Measurements from ENCODE around the gene DNAJB5. TPM values are rescaled to one million over a fixed set of nuclear protein-coding genes. Genes with fewer than 3 reads are reported as not detected.
"Not testable (repeated sequence)": the region's sequence is repeated elsewhere in the genome, so short reads cannot be mapped to it uniquely, and the experiment has no call there.

The DNAJB5 gene
- total RNA-seq: 10 to 100 TPM in 1 of 2 donors, 1 to 10 TPM in 1; 9.9 to 10.6 TPM

DNA sequence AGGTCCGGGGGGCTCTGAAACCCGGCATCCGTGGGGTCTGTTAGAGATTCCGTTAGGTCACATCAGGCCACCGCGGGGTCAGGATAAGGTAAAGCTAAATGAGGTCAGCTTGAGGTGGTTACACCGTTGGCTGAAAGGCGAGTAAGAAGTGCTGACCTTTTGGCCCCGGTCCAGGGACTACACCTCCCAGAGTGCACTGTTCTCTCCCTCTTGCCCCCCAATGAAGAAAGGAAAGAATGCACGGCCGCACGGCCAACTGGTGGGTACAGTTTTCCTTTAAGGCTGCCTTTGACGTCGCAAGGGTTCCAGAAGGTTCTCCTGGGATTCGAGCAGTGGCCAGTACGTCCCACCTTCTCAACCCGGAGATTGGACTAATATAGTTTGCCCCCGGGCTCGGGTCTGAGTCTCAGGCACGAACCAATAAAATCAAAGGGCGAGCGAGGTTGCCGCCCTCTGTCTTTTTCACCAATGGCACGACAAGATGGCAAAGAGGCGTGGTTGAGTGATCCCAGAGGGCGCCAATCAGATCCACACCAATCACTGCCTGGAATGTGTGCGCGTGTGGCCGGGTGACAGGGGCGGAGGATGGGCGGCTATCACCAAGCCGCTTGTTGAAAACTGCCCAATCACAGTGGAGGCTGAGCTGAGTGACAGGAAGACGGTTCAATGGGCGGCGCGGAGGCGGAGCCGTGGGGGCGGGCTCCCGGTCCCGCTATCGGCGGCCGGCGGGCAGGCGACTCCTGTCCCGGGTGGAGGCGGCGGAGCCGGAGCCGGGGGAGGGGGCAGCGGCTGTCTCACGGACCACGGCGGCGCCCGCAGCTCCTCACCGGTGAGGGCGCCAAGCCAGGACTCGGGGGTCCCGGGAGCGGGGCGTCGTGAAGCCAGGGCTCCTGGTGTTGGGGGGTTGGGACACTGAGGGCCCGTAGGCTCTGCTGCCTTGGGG is at the start of gene DNAJB5:
Gene DNAJB5, plus strand, starts transcription at position 743 of the 943 bp plus-strand sequence. CDS start 886 bp downstream, outside the sequence.
- peak; percentile 91 for ATAC-seq (replicated peaks in 1 of 2)
- Mint-ChIP-seq H3K27ac (peak within 1 kb of the TSS; percentile 91), H3K4me3 (peak within 1 kb of the TSS; percentile 81 to 94), H3K9me3 (no peaks in the 10 kb centered on the region), H3K4me1 (ENCODE audit: low read depth) (peaks cover 93% of the 10 kb centered on the region), H3K36me3 (ENCODE audit: insufficient read depth in 2 of 2) (peaks cover 1 to 2% of the 10 kb centered on the region in 2 donors), H3K27me3 (ENCODE audit: low read depth) (no peaks in the 10 kb centered on the region)
- peak; percentile 98 for DNase-seq

DNA sequence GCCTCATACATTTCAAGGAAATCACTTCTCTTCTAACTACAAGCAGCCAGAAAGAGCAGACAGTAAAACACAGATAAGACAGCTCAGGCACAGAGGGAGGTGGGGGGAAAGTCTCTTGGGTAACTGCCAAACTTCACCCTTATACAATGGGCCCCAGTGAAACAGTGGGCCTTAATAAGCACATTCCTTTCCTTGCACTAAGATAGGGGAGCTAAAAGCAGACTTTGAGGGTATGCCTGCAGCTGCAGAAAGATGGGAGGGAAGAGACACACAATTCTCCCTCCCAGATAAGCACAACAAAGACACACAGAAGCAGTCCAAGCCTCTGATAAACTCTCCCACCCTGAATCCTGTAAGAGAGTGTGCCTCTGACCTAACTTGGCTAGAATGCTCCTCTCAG is 49.6 kb upstream of the DNAJB5 start:
- not testable (repeated sequence) for H3K27ac Mint-ChIP-seq; H3K9me3 Mint-ChIP-seq; H3K4me3 Mint-ChIP-seq; DNase-seq; ATAC-seq (replicated peaks in 1 of 2); H3K4me1 Mint-ChIP-seq (ENCODE audit: low read depth); H3K36me3 Mint-ChIP-seq (ENCODE audit: insufficient read depth in 2 of 2)
- peaks cover 14% of the 10 kb centered on the region for H3K27me3 Mint-ChIP-seq (ENCODE audit: low read depth)

DNA sequence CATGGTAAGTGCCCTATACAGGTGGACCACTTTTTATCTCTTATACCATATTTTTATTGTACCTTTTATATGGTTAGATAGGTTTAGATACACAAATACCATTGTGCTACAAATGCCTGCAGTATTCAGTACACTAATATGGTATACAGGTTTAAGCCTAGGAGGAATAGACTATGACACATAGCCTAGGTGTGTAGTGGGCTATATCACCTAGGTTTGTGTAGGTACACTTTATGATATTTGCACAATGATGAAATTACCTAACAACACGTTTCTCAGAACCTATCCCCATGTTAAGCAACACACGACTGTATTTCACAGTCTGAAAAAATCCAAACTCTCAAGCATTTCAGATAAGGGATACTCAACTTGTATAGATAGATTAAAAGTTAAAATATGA is 41.1 kb upstream of the DNAJB5 start:
- Mint-ChIP-seq H3K4me1 (ENCODE audit: low read depth) (no peaks in the 10 kb centered on the region), H3K9me3 (no peaks in the 10 kb centered on the region), H3K4me3 (no peak overlapping the region), H3K36me3 (ENCODE audit: insufficient read depth in 2 of 2) (no peaks in the 10 kb centered on the region), H3K27me3 (ENCODE audit: low read depth) (peaks cover 35% of the 10 kb centered on the region), H3K27ac (no peak overlapping the region)
- DNase-seq: no peak
- ATAC-seq (replicated peaks in 1 of 2): no peak

DNA sequence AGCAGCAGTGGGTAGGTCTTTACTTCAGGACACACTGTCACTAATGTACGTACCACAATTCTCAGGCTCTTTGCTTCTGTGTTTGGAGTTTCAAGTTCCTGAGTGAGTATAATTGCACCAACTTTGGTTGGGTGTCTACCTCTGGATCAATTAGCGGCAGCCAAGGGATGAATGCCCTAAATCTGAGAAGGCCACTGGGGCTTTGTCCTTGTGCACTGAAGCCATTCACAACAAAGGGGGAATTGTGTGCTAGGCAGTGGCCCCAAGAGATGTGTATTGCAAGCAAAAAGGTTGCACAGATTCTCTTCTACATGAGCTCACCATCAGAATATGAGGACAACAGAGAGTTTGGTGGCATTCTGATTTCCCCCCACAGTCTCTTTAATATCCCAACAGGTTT is 35.3 kb upstream of the DNAJB5 start:
- H3K4me3 Mint-ChIP-seq: no peak overlapping the region
- DNase-seq (no peak), ATAC-seq (replicated peaks in 1 of 2) (no peak)
- no peaks in the 10 kb centered on the region for H3K9me3 Mint-ChIP-seq
- H3K27me3 Mint-ChIP-seq (ENCODE audit: low read depth): peaks cover 52% of the 10 kb centered on the region
- H3K27ac Mint-ChIP-seq: no peak overlapping the region
- peaks cover 5% of the 10 kb centered on the region for H3K4me1 Mint-ChIP-seq (ENCODE audit: low read depth)
- no peaks in the 10 kb centered on the region for H3K36me3 Mint-ChIP-seq (ENCODE audit: insufficient read depth in 2 of 2)

DNA sequence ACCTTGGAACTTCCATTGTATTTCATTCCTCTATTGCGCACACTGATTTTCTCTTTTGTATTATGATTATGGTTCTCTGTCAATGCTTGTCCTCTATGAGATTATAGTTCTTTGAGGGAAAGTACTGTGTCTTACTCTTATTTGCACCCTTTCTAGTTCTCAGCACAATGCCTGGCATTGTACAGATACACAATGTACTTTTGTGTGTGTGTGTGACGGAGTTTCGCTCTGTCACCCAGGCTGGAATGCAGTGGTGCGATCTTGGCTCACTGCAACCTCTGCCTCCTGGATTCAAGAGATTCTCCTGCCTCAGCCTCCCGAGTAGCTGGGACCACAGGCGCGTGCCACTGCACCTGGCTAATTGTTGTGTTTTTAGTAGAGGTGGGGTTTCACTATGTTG is 33.5 kb upstream of the DNAJB5 start:
- H3K4me1 Mint-ChIP-seq (ENCODE audit: low read depth); ATAC-seq (replicated peaks in 1 of 2); H3K4me3 Mint-ChIP-seq; H3K27ac Mint-ChIP-seq; H3K9me3 Mint-ChIP-seq; DNase-seq; H3K36me3 Mint-ChIP-seq (ENCODE audit: insufficient read depth in 2 of 2): not testable (repeated sequence)
- H3K27me3 Mint-ChIP-seq (ENCODE audit: low read depth): peaks cover 62% of the 10 kb centered on the region

DNA sequence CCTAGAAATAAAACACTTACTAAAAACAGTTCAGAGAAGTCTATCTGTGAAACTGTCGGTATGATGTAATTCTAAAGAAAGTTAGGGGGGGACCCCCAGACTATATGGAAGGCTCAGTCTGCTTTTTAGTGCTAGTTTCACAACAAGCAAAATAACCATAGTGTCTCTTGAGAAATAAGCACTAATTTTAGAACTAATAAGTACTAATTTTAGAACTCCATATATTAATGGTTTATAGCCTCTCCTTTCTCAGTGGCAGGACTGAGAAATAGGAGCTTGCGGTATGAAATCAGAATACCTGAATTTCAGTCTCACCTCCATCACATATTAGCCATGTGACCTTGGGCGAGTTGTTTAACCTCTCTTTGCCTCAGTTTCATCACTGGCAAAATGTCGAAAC is 32.9 kb upstream of the DNAJB5 start:
- DNase-seq (no peak), ATAC-seq (replicated peaks in 1 of 2) (no peak)
- Mint-ChIP-seq H3K4me1 (ENCODE audit: low read depth) (peaks cover 16% of the 10 kb centered on the region), H3K27me3 (ENCODE audit: low read depth) (peaks cover 61% of the 10 kb centered on the region), H3K27ac (no peak overlapping the region), H3K4me3 (no peak overlapping the region), H3K36me3 (ENCODE audit: insufficient read depth in 2 of 2) (no peaks in the 10 kb centered on the region), H3K9me3 (no peaks in the 10 kb centered on the region)

DNA sequence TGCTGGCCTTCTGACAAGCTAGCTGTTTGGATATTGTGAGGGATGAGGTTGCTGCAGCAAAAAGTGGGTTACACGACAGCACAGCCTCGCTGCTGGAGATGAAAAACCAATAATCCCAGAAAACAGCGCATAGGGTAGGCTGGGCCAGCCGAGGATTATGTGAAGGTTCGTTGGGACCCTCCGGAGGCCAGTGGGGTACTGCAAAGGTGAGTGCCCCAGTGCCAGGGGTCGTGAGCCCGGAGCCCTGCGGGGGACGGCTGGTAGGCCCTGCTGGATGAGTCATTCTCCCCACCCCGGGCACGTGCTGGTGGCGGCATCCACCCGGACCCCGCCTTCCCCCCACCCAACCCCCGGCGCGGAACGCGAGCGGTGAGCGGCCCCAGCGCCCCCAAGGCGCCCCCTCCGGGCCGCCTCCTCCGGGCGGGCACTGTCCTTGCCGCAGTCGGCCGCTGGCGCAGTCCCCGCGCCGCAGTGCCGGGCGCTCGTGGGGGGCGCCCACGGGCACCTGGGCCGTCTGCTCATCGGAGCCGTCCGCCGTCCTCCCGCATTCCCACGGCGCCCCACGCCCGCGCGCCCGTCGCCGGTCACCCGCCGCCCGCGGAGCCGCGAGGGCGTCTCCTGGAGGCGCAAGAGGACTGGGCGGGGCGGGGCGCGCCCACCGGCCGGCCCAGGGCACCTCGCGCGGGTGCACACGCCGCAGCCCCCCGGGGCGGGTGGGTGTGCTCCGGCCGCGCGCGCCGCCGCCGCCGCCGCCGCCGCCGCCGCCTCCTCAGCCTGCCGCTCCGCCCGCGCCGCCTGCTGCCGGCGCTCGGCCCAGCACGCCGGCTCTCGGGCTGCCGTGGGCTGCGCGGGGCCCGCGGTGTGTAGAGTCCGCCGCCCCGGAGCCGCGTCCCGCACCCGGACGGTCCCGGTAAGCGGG is 31.8 kb upstream of the DNAJB5 start, which contains the start of gene PHF24:
Gene PHF24, plus strand, starts transcription at position 794 of the 919 bp plus-strand sequence. CDS start 13,014 bp downstream, outside the sequence.
- no peaks in the 10 kb centered on the region for H3K9me3 Mint-ChIP-seq
- peak within 1 kb of the TSS; percentile 60 to 65 for H3K4me3 Mint-ChIP-seq
- peak; percentile 70 to 75 for ATAC-seq (replicated peaks in 1 of 2)
- no peaks in the 10 kb centered on the region for H3K36me3 Mint-ChIP-seq (ENCODE audit: insufficient read depth in 2 of 2)
- peaks cover 27% of the 10 kb centered on the region for H3K4me1 Mint-ChIP-seq (ENCODE audit: low read depth)
- DNase-seq: peak; percentile 28 to 39
- no peak within 1 kb of the TSS for H3K27ac Mint-ChIP-seq
- peaks cover 50% of the 10 kb centered on the region for H3K27me3 Mint-ChIP-seq (ENCODE audit: low read depth)

DNA sequence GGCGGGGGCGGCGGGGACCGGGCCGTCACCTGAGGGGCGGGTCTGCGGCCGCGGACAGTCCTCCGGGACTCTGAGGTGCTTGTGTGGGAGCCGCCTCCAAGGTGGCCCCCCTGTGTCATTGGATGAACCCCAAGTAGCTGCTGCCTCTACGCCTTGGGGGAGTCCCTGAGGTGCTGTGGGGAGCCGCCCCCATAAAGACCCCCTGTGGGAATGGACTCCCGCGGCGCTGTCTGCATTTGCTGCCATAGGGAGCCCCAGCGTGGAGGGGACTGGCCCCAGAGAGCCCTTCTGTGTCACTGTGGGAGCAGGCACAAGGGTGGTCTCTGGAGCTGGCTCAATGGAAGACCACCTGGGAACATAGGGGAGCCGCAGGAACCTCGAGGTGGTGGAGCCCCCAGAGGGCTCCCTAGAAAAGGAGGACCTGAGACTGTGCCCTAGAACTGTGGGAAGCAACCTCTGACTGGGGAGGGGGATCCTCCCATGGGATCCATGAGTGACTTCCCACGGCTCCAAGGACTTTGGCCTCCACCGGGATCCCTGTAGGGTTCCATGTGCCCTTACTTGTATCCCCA is 31.0 kb upstream of the DNAJB5 start:
- Mint-ChIP-seq H3K36me3 (ENCODE audit: insufficient read depth in 2 of 2) (no peaks in the 10 kb centered on the region), H3K4me3 (peak overlapping the region; percentile 26 to 52), H3K27me3 (ENCODE audit: low read depth) (peaks cover 48% of the 10 kb centered on the region), H3K27ac (no peak overlapping the region), H3K4me1 (ENCODE audit: low read depth) (peaks cover 34% of the 10 kb centered on the region), H3K9me3 (no peaks in the 10 kb centered on the region)
- DNase-seq (no peak), ATAC-seq (replicated peaks in 1 of 2) (no peak)

DNA sequence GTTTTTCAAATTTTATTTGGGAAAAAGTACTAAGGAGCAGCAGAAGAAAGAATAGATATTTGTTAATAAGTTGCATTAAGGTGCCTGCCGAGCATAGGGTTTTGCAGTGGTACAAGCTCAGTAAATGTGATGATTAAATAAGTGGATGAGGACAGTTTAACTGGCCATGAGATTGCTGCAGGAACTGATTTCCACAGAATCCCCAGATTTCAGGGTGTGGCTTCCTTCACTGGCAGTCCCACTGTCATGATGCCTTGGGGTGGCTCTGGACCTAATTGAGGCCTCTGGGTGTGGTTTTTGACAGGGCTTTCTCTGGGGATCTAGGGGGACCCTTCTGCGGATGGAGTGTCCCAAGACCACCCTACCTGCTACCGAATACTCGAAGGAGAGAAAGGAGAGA is 30.1 kb upstream of the DNAJB5 start:
- Mint-ChIP-seq H3K4me3 (no peak overlapping the region), H3K4me1 (ENCODE audit: low read depth) (peaks cover 37% of the 10 kb centered on the region), H3K36me3 (ENCODE audit: insufficient read depth in 2 of 2) (no peaks in the 10 kb centered on the region), H3K9me3 (no peaks in the 10 kb centered on the region), H3K27me3 (ENCODE audit: low read depth) (peaks cover 56% of the 10 kb centered on the region), H3K27ac (no peak overlapping the region)
- no peak for ATAC-seq (replicated peaks in 1 of 2)
- no peak for DNase-seq

DNA sequence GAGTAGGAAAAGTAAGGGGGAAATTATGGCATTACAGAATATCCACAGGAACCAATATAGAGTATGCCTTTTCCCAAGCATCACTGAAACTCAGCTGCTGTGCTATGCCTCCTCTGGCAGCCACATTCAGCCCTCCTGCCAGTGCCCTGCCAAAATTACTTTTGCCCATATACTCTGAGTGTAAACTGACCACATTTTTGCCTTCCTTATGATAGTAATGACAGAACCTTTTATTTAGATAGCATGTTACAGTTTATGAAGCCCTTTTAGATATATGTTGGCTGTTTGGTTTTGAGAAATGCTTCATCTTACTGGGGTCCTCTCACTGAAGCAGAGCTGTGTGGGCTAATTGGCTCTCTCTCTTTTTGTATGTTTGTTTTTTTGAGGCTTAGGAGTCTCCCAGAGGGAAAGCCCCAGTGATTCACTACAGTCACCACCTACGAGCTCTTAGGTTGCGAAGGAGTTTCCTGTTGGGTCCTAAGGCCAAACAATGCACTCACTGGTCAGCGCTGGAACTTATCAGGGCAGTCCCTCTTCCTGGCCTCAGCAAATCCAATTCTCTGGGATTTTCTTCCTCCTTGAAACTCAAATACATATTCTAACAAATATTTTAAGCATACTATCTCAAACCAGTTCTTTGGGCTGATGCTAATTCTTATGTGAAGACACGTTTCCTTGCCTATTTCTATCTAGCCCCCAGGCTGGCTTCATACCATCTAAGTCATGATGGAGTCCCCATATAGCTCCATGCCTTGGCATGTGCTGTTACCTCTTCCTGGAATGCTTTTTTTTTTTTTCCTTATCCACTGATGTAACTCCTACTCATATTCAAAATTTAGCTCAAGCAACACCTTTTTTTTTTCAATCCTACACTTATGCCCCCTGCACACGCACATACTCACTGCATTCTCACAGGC is 27.7 kb upstream of the DNAJB5 start:
- Mint-ChIP-seq H3K4me1 (ENCODE audit: low read depth) (peaks cover 32% of the 10 kb centered on the region), H3K27me3 (ENCODE audit: low read depth) (peaks cover 56% of the 10 kb centered on the region), H3K36me3 (ENCODE audit: insufficient read depth in 2 of 2) (no peaks in the 10 kb centered on the region), H3K4me3 (peak overlapping the region; percentile 33 to 45), H3K9me3 (no peaks in the 10 kb centered on the region), H3K27ac (no peak overlapping the region)
- DNase-seq (peak; percentile 38 to 54), ATAC-seq (replicated peaks in 1 of 2) (peak; percentile 82 to 88)

DNA sequence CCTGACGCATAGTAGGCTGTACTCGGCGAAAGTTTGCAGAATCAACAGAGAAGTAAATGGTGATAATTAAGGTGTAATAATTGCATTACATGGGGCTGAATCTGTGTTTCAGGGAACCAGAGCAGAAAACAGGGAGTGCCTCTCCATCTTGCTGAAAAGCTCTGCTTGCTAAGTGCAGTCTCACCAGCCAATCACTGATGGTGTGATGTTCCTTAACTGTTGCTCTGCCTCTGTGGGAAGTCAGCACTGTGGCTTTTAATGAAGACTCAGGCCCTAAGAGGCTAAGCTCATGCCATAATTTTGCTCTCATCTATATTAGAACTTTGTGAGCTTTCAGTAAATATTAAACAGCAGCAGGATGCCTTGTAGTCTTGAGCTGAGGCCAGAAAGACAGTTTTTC is 27.0 kb upstream of the DNAJB5 start:
- peaks cover 63% of the 10 kb centered on the region for H3K27me3 Mint-ChIP-seq (ENCODE audit: low read depth)
- ATAC-seq (replicated peaks in 1 of 2): no peak
- no peak overlapping the region for H3K27ac Mint-ChIP-seq
- no peaks in the 10 kb centered on the region for H3K9me3 Mint-ChIP-seq
- peaks cover 32% of the 10 kb centered on the region for H3K4me1 Mint-ChIP-seq (ENCODE audit: low read depth)
- no peaks in the 10 kb centered on the region for H3K36me3 Mint-ChIP-seq (ENCODE audit: insufficient read depth in 2 of 2)
- peak overlapping the region; percentile 4 to 33 for H3K4me3 Mint-ChIP-seq
- DNase-seq: no peak

DNA sequence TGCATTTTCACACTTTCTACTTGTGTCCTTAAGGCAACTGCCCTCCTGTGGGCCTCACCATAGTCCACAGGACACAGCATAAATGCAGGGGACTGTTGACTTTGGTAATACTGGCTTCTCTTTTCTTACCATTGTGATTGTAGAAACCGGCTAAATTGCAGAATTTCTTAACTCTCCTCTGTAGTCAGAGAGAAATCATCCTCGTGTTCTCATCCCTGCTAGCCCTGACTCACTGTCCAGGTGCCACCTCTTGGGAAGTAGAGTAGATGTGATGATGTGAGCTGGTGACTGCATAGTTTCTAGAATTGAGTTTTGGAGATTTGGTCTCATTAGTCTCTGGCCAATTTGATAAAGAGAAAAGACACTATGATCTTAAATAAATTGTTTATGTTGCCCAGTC is 26.0 kb upstream of the DNAJB5 start:
- Mint-ChIP-seq H3K27ac (no peak overlapping the region), H3K36me3 (ENCODE audit: insufficient read depth in 2 of 2) (no peaks in the 10 kb centered on the region), H3K4me3 (no peak overlapping the region), H3K27me3 (ENCODE audit: low read depth) (peaks cover 73% of the 10 kb centered on the region), H3K9me3 (no peaks in the 10 kb centered on the region), H3K4me1 (ENCODE audit: low read depth) (peaks cover 32% of the 10 kb centered on the region)
- ATAC-seq (replicated peaks in 1 of 2) (no peak), DNase-seq (no peak)

Data from activated T-cell treated with anti-CD3 and anti-CD28 coated beads, Interleukin-2, amount 50 U/mL, for 72 hours (primary cell).